Renal pelvis (tissue), 4 donors: Measurements from ENCODE around the gene EIF2S2. TPM values are rescaled to one million over a fixed set of nuclear protein-coding genes. Genes with fewer than 3 reads are reported as not detected.
A peak's percentile ranks its signal among the peaks of the same experiment; 100 is the strongest.

Source experiments
- DNase-seq: peaks from one replicate; pipeline ENCODE4 v3.0.0-alpha.2; 2013
- polyA plus RNA-seq, 3 donors: library from polyadenylated mRNA; unstranded; fragments of 120-200 nt; gene quantifications; one replicate each; pipeline ENCODE4 v1.2.1, GENCODE V29; 2013; ENCODE audit not compliant: insufficient read length in 3 of 3

The EIF2S2 gene
- polyA plus RNA-seq, 3 donors: 43.3 to 48.3 (median 47.2) TPM

DNA sequence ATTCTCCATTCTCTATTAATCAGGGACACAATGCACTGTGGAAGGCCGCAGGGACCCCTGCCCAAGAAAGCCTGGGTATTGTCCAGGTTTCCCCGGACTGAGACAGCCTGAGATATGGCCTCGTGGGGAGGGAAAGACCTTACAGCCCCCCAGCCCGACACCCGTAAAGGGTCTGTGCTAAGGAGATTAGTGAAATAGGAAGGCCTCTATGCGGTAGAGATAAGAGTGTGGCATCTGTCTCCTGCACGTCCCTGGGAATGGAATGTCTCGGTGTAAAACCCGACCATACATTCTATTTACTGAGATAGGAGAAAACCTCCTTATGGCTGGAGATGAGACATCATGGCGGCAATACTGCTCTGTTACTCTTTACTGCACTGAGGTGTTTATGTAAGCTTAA is 15.7 kb upstream of the EIF2S2 start:
- no peak for DNase-seq

DNA sequence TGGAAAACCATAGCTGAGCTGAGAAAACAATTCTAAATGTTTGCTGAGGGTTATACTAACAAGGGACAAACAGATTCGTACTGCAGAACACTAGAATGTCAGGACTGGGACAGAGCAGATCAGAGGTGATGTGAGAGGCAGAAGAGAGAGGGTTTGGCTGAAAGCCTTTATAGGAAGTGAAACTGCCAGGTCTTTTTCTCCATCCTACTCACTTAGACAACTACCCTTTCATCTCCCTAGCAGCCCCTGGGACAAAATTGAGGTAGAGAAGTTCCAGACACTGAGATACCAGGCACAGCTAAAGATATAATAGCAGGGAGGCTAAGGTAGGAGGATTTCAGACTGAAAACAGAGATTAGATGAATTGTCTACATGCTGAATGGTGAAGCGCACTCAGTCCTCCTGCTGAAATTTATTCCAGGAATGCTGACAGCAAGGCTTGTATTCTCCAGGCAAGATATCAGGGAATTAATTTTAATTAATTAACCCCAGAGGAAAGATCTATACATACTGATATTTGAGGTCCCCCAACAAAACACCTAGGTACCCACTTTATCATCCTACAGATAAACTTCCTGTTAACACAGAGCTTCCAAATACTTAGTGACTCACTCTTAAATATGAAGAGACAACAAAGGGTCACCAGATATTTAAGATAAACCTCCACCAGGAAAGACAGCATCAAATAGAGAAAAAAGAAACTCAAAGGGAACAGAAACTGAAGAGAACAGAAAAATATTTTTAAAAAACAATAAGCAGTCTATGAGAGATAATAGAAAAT is 12.6 kb upstream of the EIF2S2 start:
- DNase-seq: no peak

DNA sequence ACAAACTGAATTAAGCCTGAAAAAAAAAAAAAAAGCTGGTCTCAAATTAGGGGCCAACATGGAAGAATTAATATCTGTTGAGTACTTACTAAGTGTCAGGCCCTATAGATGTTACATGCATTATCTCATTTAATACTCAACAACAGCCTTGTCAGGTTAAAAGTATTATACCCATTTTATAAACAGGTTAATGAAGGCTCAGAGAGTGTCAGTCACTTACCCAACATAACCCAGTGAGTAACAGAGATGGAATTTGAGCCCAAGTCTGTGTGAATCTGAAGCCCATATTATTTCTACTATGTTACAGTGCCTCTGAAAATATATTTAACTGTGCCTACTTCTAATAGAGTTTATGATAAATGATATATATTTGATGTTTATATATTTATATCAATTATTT is 11.3 kb upstream of the EIF2S2 start:
- DNase-seq: no peak

DNA sequence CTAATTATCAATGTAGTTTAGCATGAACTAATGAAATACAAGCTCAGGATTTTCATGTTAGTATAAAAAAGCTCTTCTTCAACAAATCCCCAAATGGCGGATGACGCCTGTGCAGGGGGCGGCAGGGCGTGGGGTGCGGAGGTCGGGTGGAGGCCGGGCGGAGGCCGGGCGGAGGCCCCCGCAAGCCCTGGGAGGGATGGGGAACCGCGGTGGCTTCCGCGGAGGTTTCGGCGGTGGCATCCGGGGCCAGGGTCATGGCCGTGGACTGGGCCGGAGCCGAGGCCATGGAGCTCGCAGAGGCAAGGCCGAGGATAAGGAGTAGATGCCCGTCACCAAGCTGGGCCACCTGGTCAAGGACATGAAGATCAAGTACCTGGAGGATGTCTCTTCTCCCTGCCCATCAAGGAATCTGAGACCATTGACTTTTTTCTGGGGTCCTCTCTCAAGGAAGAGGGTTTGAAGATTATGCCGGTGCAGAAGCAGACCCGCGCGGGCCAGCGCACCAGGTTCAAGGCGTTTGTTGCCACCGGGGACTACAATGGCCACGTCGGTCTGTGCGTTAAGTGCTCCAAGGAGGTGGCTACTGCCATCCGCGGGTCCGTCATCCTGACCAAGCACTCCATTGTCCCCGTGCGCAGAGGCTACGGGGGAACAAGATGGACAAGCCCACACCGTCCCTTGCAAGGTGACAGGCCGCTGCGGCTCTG is 10.4 kb upstream of the EIF2S2 start:
- no peak for DNase-seq

DNA sequence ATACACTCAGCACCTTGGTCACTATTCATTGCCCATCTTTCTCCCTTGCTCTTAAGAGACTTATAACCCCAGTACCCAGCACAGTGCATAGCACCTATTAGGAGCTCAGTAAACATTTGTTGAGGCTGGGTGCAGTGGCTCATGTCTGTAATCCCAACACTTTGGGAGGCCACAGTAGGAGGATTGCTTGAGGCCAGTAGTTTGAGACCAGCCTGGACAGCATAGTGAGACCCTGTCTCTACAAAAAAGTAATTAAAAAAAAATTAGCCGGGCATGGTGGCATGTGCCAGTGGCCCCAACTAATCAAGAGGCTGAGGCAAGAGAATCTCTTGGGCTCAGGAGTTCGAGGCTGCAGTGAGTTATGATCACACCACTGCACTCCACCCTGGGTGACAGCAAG is 8.2 kb upstream of the EIF2S2 start:
- DNase-seq: no peak

DNA sequence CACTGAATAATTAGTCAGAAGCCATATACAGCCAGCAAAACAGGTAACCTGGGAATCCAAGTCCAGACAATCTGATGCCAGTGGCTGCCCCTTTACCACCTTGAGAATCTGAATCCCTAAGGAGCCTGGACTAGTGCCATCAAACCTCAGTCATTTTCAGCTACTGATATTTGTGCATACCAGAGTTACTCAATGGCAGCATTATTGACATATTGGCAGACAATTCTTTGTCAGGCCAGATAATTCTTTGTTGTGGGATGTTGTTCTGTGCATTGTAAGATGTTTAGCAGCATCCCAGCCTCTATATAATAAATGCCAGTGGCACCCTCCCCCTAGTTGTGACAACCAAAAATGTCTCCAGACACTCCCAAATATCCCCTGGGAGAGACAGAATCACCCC is 3.2 kb upstream of the EIF2S2 start:
- DNase-seq: no peak

DNA sequence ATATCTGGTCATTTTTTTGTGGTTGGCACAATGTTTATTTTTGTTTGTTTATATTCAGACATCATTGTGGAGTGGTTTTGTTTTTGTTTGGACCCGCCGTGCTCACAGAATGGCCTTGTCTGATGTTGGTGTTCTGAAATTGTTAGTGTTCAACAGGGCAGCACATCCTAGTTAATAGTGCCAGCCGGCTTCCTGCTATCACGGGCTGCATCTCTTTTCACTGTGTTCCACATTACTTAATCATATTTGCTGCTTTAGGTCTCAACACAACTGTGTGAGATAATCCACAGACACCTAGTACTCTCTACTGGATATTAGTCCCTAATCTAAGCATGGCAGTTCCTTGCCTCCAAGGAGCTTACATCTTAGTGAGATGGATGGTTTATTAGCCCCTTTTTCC is 2.8 kb upstream of the EIF2S2 start:
- DNase-seq: no peak

DNA sequence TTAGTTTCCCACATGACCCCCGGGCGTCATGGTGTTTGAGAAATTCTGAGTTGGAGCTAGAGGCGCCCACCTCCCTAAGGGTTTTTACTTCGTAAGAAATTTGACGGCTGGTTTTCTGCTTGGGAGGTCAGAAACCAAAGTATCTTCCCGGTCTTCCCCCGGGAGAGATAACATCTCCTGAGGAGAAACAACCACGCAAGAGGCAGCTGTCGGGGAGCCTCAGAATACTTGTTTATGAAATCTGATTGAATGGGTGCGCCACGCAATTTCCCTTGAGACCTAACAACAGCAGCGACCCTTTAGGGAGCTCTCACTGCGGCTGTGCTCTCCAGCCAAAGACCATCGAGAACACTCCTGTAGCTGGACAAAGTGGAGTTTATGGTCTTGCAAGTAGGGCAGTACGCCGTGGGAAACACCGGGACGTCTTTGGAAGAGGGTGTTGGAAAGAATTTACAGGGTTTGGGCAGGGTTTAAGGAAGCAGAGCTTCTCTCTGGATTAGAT is 608 bp upstream of the EIF2S2 start:
- no peak for DNase-seq

DNA sequence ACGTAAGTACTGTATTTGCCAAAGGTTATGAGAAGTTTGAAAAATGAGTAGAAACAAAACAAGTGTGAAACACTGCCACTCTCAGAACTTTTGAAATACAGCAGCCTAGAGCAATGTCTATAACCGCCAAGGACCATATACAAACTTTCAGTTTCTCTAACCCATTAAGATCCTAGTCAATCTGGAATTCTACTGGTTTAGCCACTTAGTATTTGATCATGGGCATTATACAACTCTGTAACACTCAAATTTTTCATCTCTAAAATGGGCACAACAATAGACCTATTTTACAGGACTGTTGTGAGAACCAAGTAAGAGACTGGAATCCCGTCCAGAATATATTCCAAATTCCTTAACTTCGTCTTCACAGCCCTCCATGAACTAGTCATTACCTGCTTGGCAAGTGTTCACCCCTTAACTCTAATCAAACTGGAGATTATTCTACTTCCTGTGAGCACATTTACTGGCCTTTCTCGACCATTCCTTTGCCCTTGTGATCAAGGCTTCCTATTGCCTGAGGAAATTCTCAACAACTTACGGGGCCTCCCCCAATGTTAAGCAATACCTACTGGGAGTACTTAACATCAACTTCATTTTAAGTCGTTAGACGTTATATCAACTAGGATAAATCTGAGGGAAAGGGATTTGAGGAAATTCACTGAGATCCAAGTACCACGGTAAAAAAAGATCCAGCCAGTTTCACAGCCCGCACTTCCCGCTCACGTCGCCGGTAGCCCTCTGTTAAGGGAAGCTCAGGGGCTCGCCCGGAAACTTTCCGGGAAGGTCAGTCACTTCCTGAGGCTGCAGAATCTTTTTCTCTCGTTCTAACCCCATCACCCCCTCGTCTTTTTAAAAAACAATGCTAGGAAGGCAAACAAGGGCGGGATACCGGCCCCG is 1.1 kb downstream of the EIF2S2 start:
- DNase-seq: peak; percentile 28

DNA sequence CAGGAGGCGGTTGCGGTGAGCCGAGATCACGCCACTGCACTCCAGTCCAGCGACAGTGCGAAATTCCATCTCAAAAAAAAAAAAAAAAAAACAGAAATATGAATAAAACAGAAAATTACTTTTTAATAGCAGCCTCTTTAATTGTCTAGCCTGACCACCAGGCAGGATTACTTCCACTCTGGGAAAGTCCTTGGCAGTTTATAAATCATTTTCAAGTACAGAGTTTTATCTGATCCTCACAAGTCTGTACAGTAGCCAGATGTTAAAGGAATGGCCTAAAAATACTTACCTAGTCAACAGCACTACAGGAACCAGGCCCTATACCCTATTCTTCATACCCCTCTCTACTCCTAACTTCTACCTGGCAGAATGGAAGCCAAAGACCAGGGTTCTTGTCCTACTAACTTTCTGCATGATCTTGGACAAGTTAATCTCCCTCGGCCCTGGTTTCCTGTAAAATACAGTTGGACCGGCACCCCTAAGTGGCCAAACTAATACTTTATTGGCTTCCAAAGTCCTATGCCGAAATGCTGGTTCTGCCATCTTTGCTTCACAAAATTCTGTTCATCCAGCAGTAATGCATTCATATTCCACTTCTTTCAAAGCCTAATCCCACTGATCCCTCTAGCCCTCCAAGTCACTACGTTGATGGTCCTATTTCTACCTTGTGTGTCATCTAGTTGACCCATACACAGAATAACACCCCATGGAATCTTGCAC is 1.9 kb downstream of the EIF2S2 start:
- no peak for DNase-seq

DNA sequence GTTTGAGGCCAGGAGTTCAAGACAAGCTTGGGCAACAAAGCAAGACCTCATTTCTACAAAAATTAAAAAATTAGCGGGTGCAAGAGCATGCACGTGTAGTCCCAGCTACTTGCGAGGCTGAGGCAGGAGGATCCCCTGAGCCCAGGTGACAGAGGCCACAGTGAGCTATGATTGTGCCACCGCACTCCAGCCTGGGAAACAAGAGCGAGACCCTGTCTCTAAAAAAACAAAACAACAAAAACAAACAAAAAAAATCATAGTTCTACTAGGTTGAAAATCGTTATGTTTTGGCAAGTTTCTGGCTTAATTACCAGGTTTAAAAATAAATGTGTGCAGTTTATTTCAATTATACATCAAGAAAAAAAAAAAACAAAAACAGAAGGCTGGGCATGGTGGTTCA is 2.6 kb downstream of the EIF2S2 start:
- DNase-seq: no peak

DNA sequence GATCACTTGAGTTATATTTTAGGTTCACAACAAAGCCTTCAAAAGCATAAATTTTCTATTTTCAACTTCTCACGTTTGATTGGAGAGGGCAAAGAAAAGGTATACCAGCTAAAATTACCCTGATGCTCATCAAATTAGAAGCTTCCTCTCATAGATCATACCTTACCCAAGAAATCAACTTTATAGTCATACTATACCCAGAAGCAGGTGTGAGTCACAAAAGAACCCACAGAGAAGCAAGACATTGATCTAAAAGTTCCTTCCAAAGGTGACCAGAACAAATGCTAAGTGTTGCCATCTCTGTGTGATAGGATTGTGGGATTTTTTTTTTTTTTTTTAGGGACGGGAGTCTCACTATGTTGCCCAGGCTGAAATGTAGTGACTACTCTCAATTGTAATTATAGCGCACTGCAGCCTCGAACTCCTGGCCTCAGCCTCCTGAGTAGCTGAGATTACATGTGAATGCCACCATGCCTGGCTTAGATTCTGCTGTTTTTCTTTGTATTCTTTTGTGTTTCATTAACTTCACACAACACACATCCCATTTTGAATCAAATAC is 3.3 kb downstream of the EIF2S2 start:
- DNase-seq: no peak

DNA sequence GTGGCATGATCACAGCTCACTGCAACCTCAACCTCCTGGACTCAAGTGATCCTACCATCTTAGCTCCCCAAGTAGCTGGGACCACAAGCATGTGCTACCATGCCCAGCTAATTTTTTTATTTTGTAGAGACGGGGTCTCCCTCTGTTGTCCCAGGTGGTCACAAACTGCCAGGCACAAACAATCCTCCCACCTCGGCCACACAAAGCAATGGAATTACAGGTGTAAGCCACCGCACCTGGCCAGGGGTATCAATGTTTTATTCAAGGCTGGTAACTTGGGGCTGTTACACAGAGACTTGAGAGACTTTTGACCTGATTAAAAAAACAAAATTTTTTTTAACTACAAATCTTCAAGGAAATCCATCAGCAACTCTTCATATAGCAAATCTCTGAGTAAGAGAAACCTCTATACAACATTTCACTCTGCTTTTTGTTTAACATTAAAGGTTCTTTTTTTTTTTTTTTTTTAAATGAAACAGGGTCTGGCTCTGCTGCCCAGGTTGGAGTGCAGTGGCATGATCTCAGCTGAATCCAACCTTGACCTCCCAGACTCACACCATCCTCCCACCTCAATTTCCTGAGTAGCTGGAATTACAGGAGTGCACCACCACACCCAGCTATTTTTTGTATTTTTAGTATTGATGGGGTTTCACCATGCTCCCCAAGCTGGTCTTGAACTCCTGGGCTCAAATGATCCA is 5.9 kb downstream of the EIF2S2 start:
- DNase-seq: no peak

DNA sequence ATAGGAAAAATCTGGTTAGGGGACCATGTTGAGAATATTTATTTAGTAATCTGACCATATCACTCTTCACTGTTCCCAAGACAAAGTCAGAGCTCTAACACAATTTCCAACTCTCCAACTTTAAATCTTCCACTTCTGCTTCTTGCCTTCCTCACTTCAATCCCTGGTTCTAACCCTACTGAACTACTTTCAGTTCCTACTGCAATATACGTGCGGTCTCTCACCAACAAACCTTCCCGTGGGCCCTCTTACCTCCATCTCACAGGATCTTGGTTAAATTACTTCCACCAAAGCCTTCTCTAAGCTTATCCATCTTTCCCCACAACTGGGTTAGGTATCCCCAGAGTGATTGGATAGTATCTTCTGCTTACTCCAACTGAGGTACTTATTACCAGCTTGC is 8.0 kb downstream of the EIF2S2 start:
- no peak for DNase-seq

DNA sequence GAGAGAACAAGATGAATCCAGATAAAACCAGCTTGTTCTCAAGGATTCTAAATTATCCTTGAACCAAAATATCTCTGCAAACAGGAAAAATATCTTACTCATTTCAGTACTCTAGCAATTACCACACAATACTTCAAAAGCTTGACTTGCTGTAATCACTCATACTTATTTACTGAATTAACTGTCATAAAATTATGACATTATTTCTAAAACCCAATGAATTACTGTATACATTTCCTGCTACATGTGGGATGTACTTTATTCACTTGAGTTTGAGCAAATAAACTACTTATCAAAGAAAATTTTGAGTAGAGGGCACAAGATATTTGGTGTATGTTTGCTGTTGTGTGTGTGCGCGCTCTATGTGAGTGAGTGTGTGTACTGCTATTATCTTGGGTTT is 9.7 kb downstream of the EIF2S2 start:
- no peak for DNase-seq

DNA sequence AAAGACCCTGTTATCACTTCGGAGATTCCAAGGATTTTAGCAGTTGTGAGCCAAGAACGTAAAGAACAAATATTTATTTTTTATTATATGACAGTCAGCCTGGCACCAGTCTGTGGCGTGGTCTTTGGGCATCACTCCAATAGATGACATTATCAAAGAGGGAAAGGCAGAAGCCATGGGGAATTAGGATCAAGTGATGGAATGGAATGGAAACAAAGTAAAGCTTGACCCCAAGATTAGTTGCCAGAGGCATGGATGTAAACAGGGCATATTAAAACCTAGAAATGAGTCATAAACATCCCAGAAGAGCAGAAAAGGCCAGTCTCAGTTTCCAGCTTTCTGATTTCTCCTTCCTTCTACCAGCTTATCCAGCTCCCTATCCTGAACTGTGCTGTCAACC is 11.5 kb downstream of the EIF2S2 start:
- no peak for DNase-seq

DNA sequence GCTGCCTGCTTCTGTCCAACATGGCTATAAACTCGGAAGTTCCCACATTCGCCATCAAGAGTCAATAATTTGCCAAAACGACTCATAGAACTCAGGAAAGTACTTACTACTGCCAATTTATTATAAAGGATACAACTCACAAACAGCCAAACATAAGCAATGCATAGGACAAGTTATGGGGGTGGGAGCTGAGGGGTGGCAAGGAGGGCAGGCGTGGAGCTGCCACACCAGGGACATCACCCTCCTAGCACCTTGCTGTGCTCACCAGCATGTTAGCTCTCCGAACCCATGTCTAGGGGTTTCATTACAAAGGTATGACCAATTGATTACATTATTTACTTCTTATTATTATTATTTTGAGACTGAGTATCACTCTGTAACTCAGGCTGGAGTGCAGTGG is 12.4 kb downstream of the EIF2S2 start:
- DNase-seq: no peak

DNA sequence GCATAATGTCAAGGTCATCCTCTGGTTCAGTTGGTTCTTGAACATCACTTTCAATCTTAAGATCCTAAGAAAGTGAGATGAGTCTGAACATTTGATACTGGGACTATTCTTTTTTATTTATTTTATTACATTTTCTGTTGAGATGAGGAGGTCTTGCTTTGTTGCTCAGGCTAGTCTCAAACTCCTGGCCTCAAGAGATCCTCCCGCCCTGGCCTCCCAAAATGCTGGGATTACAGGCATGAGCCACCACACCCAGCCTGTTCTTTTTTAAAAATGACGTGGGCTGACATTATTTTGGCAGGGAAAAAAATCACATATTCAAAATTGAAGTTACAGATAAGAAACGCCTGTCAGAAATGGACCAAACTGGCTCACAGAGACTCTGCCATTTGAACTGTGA is 13.5 kb downstream of the EIF2S2 start:
- DNase-seq: no peak

DNA sequence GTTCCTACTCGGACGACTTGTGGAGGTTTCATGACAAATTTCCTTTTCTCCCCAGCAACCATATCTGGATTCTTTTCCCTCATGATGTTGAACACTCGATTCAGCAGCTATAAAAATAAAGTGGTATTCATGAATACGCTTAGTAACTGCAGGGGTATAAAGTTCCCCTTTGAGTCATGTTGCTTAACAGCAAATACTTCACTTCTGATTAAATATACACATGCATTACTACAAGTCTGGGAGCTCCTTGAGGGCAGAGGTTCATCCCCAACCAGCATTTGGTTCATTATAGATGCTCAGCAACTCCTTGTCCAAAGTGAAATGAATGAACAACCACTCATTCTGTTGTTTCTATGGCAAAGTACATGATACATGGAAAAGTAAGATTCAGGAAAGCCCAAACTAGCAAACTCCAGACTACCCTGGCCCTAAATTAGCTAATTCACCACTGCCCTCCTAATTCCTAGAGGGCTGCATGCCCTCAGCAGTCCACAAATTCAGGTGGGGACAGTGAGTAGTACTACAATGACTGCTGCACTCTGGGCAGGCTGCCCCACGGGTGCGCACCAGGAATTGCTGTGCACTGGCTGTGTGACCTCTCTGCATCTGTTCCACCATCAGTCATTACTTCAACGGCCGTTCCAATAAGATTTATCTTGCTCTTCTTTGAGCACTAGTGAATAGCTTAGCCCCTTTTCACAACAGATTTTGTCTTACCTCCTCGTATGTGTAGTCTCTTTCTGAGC is 15.2 kb downstream of the EIF2S2 start:
- no peak for DNase-seq

DNA sequence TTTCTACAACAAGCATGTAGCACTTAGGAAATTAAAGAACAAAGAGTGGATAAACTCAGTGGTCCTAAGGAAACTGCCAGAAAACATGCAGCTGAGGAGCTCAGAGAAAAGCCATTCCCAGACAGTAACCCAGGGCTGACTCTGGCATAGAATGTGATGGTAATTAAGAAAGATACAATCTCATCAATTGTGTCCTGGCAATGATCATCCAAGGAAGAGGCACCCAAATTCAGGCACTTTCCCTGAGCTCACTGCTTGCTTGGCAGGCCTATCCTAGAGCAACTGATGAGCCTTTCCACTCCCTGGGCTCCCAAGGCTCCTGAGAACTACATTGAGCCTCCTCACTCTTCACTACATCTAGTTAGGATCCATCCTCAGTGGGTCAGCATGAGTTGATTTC is 16.2 kb downstream of the EIF2S2 start:
- no peak for DNase-seq
